ENCODE measurements around the gene MCRIP2. TPM values are rescaled to one million over a fixed set of nuclear protein-coding genes. Genes with fewer than 3 reads are reported as not detected.
A peak's percentile ranks its signal among the peaks of the same experiment; 100 is the strongest.

Gene MCRIP2
- total RNA-seq, 3 donors from 2014 or later = 76.3 to 116 (median 100) TPM

- Histone ChIP-seq H3K4me1 (ENCODE audit: low read depth) (peaks cover 19% of the 10 kb centered on the region), H3K4me3 (no peak within 1 kb of the TSS), H3K36me3 (ENCODE audit: low read depth) (no peaks in the 10 kb centered on the region), H3K9me3 (no peaks in the 10 kb centered on the region)
- peak; percentile 41 to 76 (median 70) for DNase-seq
- ATAC-seq = peak; percentile 16
- TF ChIP-seq CTCF (IDR thresholded peaks at IDR 0.05) = no peak
- intact Hi-C loops (cut with DNase I, micrococcal nuclease) = no loop called here
These were observed 10.7 kb upstream of the MCRIP2 start, which contains the start of gene WFIKKN1 for GRCh38 chr16:630815-631405. Gene WFIKKN1 (plus strand): TSS chr16:630985. CDS start chr16:631254, 269 bp downstream.

GRCh38 chr16:631808-632358, 9.7 kb upstream of the MCRIP2 start:
- no peaks in the 10 kb centered on the region for H3K9me3 ChIP-seq
- ATAC-seq (no peak), DNase-seq (no peak)
- no peaks in the 10 kb centered on the region for H3K36me3 ChIP-seq (ENCODE audit: low read depth)
- intact Hi-C loops (cut with DNase I, micrococcal nuclease) = no loop called here
- no peak overlapping the region for H3K4me3 ChIP-seq
- peaks cover 19% of the 10 kb centered on the region for H3K4me1 ChIP-seq (ENCODE audit: low read depth)
- TF ChIP-seq CTCF (IDR thresholded peaks at IDR 0.05) = no peak

GRCh38 chr16:632486-633335, 8.9 kb upstream of the MCRIP2 start:
- H3K4me3 ChIP-seq = no peak overlapping the region
- peaks cover 24% of the 10 kb centered on the region for H3K4me1 ChIP-seq (ENCODE audit: low read depth)
- H3K36me3 ChIP-seq (ENCODE audit: low read depth) = no peaks in the 10 kb centered on the region
- DNase-seq (no peak), ATAC-seq (no peak)
- intact Hi-C loops (cut with DNase I, micrococcal nuclease) = no loop called here
- no peaks in the 10 kb centered on the region for H3K9me3 ChIP-seq
- no peak for TF ChIP-seq CTCF (IDR thresholded peaks at IDR 0.05)

GRCh38 chr16:633336-634050, 8.1 kb upstream of the MCRIP2 start:
- no peak for TF ChIP-seq CTCF (IDR thresholded peaks at IDR 0.05)
- no peak for ATAC-seq
- Histone ChIP-seq H3K4me3 (no peak overlapping the region), H3K4me1 (ENCODE audit: low read depth) (peaks cover 25% of the 10 kb centered on the region), H3K36me3 (ENCODE audit: low read depth) (no peaks in the 10 kb centered on the region), H3K9me3 (no peaks in the 10 kb centered on the region)
- intact Hi-C loops (cut with DNase I, micrococcal nuclease) = no loop called here
- no peak for DNase-seq

GRCh38 chr16:634051-634670, 7.5 kb upstream of the MCRIP2 start:
- Histone ChIP-seq H3K9me3 (no peaks in the 10 kb centered on the region), H3K4me3 (no peak overlapping the region), H3K36me3 (ENCODE audit: low read depth) (no peaks in the 10 kb centered on the region), H3K4me1 (ENCODE audit: low read depth) (peaks cover 25% of the 10 kb centered on the region)
- intact Hi-C loops (cut with DNase I, micrococcal nuclease) = no loop called here
- DNase-seq (no peak), ATAC-seq (no peak)
- TF ChIP-seq CTCF (IDR thresholded peaks at IDR 0.05) = no peak
